GM18517 (cell line): Measurements from ENCODE around the gene RNF17.

Experiments
- ATAC-seq: cut with Tn5 transposase; IDR thresholded peaks from one replicate; pipeline ENCODE4 v1.9.1; 2021; ENCODE audit warnings: mild to moderate bottlenecking, moderate library complexity; ENCODE audit not compliant: unreplicated experiment

The RNF17 gene

DNA sequence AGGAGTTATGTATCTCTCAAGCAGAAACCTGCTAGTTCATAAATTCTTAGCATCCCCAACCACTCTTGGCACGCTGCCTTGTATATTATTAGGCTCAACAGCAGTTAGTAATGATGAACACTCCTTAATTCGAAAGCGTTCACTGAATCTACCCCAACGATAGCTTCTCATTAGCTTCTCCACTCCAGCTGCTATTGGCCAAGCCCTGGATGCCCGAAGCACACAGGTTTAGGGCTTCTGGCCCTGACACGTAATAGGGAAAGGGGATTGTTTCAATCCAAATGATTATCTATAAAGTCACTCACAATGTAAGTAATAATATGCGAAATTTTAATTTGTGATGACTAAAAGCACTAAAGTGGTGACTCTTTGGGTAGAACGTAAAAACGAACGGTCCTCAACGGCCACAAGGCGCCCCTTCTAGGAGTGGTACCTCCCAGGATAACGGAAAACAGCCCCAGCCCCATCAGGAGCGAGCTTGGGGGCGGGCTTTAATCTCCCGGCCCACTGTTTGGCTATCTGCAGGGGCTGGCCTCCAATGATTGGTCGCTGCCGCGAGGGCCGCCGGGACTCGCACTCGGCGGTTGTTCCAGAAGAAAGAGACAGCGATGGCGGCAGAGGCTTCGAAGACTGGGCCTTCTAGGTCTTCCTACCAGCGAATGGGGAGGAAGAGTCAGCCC lies at the start of gene RNF17:
TSS of gene RNF17 (plus strand) at position 574 of the 680 bp plus-strand sequence. CDS start at position 609, 35 bp downstream.
- ATAC-seq = no peak

DNA sequence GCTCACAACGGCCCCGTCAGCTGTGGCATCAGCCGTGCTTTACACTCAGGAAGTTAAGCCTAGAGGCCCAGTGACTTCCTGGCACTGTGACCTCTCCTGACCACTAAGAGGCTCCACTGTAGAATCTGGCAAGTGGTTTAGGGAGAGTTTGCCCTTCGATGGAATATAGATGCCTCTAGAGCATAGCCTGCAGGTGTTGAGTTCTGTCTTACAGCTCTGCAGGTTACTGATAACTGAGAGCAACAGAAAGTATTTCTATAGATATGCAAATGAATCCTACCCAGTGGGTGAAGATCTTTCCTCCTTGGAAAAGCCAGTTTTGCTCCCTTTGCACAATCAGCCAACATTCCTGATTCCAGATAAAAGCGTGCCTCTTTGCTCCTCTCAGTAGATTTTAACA lies 48.0 kb upstream of the RNF17 start:
- no peak for ATAC-seq

GRCh38 chr13:24716446-24716845 lies 47.5 kb upstream of the RNF17 start:
- no peak for ATAC-seq

DNA sequence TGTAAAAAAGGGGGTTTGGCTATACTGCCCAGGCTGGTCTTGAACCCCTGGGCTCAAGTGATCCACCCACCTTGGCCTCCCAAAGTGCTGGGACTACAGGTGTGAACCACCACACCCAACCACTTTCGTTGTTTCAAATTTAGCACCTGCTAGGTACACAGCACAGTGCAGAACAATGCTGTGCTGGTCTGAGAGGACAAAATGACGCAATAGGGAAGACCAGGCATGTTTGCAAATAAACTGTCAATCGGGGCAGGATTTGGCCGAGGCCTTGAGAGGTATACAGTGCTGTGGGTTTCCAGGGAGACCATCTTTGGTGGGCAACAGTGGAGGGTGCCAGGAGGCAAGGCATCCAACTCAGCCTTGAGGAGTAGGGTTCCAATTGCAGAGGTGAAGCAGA lies 46.8 kb upstream of the RNF17 start:
- ATAC-seq = no peak

DNA sequence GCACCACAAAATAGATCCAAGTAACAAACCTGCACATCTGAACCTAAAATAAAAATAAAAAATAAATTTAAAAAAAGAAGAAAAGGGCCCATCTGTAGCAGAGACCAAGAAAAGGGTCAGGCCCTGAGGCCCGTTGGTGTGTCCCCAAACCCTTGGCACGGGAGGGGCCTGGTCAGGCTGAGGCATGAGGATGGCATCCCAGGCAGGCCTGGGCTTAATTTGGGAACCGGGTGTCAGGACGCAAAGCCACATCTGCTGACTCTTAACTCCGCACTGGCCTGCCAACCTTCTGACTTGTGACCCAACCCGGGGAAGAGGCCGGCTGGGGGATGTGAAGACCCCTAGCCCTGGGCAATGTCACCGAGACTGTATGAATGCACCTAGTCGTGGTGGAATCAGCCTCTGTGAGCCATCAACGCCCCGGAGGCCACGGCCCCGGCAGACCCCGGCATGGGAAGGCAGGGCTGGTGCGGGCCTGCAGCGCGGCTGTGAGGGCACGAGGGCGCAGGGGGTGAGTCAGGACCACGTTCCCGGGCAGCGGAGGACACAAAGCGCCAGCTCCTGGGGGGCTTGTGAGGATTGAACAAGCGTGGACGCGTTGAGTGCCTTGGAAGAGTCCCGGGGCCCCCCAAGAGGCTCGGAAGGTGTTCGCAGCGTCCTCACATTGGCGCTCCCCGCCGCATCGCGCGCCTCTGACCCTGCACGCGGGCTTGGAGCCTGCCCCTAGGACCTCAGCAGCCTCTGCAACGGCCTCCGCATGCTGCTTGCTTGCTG lies 45.6 kb upstream of the RNF17 start:
- no peak for ATAC-seq

DNA sequence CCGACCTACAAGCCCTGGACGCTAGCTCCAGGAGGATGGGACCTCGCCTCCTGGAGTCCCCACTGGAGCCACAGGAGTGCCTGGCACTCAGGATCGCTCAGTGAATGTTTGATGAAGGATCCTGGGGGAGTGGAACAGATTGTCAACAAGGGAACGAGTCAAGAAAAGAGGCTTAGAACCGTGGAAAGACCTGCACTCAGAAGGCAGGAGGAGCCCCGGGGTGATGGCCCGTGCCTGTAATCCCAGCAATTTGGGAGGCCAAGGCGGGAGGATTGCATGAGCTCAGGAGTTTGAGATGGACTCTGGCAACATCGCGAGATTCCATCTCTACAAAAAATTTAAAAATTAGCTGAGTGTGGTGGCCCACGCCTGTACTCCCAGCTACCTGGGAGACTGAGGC lies 44.8 kb upstream of the RNF17 start:
- ATAC-seq = no peak

- no peak for ATAC-seq
Measured at GRCh38 chr13:24723206-24723605, 40.8 kb upstream of the RNF17 start.

- ATAC-seq = no peak
Measured at GRCh38 chr13:24724714-24725113, 39.3 kb upstream of the RNF17 start.

GRCh38 chr13:24725379-24725778 lies 38.6 kb upstream of the RNF17 start:
- no peak for ATAC-seq

GRCh38 chr13:24727731-24728601 lies 36.0 kb upstream of the RNF17 start:
- peak; percentile 87 for ATAC-seq

DNA sequence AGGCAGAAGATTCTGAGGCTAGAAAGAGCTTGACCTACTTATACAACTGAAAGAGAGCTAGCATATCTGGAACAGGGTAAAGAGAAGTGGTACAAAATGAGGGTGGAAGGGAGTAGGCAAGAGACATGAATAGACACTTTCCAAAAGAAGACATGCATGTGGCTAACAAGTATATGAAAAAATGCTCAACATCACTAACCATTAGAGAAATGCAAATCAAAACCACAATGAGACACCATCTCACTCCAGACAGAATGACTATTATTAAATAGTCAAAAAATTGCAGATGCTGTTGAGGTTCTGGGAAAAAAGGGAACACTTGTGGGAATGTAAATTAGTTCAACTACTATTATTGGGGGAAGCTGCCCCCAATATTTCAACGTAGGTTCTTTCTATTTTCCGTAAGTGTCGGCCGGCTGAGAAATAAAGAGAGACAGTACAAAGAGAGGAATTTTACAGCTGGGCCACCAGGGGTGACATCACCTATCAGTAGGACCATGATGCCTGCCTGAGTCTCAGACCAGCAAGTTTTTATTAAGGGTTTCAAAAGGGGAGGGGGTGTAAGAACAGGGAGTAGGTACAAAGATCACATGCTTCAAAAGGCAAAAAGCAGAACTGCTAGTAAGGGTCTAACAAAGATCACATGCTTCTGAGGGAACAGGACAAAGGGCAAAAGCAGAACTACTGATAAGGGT lies 32.9 kb upstream of the RNF17 start:
- peak; percentile 77 for ATAC-seq

- no peak for ATAC-seq
Measured at GRCh38 chr13:24734950-24735349, 29.0 kb upstream of the RNF17 start.

DNA sequence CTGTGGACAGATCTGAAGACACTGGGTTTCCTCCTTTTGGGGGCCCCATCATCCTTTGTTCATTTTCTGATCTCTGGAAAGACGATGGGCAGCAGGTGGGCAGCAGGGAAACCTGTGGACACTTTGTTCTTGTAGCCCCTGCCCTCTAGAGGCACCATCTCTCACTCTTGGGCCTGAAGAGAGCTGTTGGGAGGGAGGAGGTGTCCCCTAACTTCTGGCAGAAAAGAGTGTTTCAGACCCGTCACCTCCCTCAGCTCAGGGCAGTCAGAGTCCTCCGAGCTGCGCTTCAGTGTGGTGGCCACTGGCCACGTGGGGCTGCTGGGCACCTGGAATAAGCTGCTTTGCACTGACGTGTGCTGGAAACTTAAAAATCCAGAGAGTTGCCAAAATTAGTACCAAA lies 26.9 kb upstream of the RNF17 start:
- ATAC-seq = no peak

DNA sequence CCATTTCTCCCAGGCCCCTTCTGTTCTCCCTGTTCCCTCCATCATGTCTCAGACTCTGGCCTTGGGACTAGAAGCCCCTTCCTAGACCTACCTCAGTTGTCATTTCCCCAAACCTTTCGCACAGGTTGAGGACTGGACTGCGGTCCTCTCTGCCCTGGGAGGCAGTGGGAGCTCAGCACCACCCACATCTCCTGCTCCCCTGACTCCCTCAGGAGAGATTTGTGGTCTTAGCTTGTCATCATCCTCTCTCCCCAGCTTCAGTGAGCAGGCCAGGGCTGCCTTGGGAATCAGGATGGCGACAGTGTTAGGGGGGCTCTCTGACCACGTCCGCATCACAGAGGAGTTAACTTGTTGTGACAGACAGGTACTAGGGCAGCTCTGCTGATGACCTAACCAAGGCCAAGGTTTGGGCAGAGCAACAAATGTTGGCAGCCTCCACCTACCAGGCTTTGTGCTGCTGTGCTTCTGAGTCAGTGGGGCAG lies 25.6 kb upstream of the RNF17 start:
- ATAC-seq = no peak

GRCh38 chr13:24740014-24740890 lies 23.7 kb upstream of the RNF17 start:
- ATAC-seq = no peak

DNA sequence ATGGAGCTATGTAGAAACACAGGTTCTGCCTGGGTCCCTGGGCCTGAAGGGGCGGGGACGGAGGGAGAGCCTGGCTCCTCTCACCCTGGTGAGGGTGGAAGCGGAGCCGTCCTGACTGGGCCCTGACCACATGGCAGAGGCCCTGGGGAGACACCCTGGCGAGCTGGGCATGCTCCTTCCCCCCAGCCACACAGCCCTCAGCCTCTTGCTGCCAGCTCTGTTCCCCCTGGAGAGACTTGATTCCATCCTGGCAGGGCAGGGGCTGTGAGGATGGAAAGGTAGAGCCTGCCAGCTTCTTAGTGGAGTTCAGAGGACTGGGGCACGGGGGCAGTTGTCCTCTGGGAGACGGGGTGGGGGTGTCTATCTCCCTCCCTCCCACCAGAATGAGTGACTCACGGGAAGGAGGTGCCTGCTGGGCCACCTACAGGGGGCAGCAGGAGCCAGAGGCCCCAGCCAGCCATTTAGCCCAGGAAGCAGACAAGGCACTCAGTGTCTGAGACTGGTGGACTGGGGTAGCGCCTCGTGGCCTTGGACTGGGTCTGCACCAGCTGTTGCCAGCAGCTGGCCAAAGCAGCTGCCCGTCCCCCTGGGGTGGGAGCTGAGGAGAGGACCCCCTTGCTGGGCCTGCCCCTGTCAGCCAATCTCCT lies 22.8 kb upstream of the RNF17 start:
- ATAC-seq = no peak

GRCh38 chr13:24741791-24742190 lies 22.2 kb upstream of the RNF17 start:
- no peak for ATAC-seq

DNA sequence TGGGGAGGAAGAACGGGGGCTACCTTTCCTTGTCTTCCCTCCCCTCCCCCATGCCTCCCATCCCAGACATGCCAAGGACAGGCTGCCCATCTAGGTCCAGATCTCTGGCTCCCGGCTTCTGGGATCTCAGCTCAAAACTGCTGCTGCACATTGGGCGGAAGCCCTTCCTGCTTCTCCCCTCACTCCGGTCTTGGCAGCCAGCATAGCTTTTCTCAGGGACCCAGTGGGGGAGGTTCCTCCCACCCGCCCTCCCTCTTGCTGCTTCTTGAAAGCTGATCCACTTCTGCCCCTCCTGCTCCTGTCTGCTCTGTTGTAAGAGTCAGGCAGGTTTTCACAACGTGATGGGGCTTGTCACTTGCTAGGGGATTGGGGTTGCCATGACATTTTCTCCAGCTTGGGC lies 21.7 kb upstream of the RNF17 start:
- no peak for ATAC-seq

DNA sequence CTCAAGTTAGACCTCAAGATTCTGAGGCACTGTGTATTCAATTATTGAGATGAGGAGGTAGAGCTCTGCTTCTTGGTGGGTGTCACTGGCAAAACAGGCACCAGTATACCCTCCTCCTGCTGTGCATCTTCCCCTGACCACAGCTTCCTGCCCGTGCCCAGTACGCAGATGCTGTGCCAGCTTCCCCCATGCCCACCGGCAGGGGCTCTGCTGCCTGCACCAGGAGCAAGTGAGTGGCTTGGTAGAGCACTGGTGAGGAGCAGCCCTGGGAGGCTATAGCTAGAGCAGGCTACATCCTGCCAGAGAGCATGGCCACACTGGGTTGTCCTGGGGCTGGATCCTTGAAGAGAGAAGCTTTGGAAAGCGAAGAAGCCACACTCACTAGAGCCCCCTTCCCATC lies 21.0 kb upstream of the RNF17 start:
- ATAC-seq = no peak
